Activated CD8-positive, alpha-beta memory T cell treated with anti-CD3 and anti-CD28 coated beads for 24 hours (primary cell): ENCODE measurements around the gene MGAT5B.
"Not testable (repeated sequence)": the region's sequence is repeated elsewhere in the genome, so short reads cannot be mapped to it uniquely, and the experiment has no call there.

ENCODE experiments used
- DNase-seq: peaks from one replicate; pipeline ENCODE4 v3.0.0-alpha.2; 2020

Gene MGAT5B

GRCh38 chr17:76868176-76868668, at the start of gene MGAT5B:
TSS of gene MGAT5B (plus strand) at chr17:76868404. CDS start at chr17:76869030, 626 bp downstream.
- DNase-seq, result peak; percentile 91

- no peak for DNase-seq
Measured at GRCh38 chr17:76820039-76820438, 48.2 kb upstream of the MGAT5B start.

- DNase-seq, result no peak
Measured at GRCh38 chr17:76820561-76820960, 47.6 kb upstream of the MGAT5B start.

DNA sequence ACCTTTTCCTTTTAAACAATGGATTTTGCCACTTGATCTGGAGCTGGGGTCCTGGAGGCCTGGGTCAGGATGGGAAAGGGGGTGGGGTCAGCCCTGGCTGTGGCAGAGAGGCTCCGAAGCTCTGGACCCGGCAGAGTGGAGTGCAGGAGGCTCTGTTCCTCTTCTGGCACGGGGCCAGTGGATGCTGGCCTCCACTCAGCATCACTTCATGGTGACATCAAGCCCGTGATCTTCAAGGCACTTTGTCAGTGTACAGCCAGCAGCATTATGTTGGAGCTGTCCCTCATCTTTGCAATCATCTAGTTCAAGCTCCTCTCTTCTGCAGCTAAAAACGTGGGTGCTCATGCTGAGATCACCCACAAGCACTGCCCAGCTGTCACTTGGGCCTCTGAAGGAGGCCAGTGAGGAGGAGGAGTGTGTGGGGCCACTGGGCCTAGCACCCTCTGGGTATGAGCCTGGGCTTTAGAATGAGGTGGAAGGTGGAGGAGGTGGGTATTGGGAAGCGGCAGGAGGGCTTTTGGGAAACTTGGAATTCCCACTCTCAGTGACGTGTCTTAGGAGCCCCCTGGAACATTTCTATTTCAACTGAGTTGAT, 45.9 kb upstream of the MGAT5B start:
- no peak for DNase-seq

- no peak for DNase-seq
Measured at GRCh38 chr17:76824093-76824492, 44.1 kb upstream of the MGAT5B start.

DNA sequence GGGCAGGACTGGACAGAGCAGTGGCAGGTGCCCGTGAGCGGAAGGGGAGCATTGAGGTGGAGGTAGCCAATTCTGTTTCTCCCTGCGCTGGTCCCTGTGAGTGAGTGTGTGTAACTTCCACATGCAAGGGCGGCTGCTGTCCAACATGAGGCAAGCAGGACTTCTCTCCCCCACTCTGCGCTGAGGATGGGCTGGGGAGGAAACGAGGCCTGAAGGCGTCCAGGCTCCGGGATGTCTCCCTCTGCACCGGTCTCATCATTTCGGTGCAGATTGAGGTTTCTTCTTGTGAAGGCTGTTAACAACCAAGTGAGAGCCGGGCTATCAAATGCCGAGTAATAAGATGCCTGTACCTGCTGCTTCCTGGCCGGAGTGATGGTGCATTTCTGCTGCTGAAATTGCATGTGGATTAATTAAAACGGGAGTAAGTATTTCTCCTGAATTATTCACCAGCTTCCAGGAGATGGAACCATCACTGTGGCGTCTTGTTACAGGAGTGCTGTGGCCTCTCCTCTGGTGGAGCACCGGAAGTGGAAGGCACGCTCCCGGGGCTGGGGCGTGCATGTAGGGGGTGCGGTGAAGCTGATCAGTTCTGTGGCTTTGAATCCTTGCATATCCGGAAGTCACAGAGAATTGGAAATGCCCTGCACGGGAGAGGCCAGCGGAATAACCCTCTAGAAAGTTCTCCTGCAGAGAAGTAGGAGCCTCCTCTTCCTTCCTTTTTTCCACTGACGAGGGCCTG, 41.7 kb upstream of the MGAT5B start:
- DNase-seq, result no peak

DNA sequence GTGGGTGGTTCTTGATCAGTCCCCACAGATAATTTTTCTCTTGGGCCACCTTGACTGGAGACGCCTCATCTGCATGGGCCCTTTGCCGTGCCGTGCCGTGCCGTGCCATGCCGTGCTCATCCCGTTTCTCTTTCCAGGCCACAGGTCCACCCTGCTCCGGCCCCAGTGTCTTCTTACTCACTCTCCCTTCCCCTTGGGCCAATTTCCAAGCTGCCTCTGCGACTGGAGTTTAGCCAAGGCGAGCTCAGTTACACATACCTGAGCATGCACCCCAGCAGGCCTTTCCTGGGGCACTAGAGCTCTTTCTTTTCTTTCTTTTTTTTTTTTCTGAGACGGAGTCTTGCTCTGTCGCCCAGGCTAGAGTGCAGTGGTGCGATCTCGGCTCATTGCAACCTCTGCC, 40.5 kb upstream of the MGAT5B start:
- no peak for DNase-seq

DNA sequence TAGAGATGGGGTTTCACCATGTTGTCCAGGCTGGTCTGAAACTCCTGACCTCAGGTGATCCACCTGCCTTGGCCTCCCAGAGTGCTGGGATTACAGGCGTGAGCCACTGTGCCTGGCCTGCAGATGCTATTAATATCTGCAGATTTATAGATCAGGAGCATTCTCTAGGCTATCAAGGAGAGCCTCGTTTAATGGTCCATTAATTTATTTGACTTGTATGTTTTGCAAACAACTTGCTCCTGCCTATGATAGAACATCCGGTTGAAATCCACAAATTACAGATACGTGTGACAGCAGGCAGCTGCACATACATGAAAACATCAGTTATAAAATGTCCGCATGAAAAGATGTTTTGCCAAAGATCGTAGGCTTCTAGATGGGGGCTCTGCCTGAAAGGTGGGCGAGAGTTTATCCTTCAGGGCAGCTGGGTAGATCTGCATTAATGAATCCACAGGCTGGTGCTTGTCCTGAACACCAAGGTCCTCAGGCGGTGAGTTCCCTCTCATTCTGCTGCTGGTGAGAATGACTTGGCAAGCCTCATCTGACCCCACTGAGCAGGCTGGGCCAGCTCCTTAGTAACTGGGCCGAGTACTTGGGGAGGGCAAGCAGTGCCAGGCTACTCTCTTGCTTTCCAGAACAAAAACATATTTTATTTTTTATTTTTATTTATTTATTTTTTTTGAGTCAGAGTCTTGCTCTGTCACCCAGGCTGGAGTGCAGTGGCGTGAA, 37.1 kb upstream of the MGAT5B start:
- no peak for DNase-seq

GRCh38 chr17:76833034-76833644, 35.1 kb upstream of the MGAT5B start:
- DNase-seq, result no peak

GRCh38 chr17:76833747-76834146, 34.5 kb upstream of the MGAT5B start:
- DNase-seq, result no peak

DNA sequence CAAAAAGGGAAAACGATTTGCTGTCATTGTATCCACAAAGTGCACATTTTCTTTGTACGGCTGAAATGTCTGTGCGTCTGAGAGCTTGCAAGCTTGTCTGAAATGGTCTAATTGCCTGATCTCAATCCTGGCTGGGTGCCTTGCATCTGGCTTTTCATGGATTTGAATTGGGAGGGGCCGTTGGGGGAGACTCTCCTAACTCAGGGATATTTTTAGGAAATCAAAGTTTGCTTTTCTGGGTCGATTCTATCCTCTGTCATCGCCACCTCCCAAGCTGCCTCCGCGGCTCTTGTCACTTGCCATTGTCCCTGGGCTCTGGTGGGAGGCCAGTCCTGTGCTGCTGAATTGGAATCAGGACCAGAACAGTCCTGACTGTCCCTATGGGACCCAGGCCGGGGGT, 33.3 kb upstream of the MGAT5B start:
- no peak for DNase-seq

- no peak for DNase-seq
Measured at GRCh38 chr17:76840443-76840767, 27.8 kb upstream of the MGAT5B start.

- DNase-seq, result no peak
Measured at GRCh38 chr17:76840884-76841775, 27.1 kb upstream of the MGAT5B start.

DNA sequence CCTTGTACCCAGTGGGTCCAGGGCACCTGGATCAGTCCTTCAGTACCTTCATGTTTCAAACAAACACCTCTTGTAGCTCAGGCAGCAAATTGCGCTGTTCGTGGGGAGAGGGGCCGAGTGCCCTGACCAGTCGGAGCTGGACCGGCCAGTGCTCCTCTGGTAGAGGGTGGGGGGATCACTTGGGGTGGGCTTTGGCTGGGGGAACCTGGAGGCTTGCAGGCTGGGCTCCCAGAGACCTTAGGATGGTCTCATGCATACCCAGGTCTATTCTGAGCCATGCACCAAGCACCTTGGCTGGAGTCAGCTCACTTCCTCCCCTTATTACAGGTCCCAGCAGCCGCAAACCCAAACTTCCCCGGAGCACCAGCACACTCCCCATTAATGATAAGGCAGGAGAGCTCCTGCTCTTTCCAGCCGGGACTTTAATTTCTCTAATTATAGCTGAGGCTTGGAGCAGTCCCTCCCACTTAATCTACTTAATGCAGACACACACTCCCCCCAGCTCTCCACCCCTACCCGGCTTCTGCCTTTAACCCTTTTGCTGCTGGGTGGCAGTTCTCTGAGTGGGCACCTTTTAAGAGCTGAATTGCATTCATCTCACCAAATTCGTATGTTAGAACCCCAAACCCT, 26.3 kb upstream of the MGAT5B start:
- no peak for DNase-seq

DNA sequence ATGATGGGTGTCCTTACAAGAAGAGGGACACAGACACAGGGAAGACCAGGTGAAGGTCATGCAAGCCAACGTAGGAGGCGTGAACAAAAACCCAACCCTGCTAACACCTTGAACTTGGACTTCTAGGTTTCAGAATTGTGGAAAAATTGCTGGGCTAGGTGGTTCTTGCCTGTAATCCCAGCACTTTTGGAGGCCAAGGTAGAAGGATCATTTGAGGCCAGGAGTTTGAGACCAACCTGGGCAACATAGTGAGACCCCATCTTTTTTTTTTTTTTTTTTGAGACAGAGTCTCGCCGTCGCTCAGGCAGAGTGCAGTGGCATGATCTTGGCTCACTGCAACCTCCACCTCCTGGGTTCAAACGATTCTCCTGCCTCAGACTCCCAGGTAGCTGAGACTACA, 25.1 kb upstream of the MGAT5B start:
- DNase-seq, result not testable (repeated sequence)

- no peak for DNase-seq
Measured at GRCh38 chr17:76843703-76844484, 24.3 kb upstream of the MGAT5B start.

GRCh38 chr17:76844485-76844829, 23.7 kb upstream of the MGAT5B start:
- DNase-seq, result no peak

- no peak for DNase-seq
Measured at GRCh38 chr17:76844846-76845245, 23.4 kb upstream of the MGAT5B start.

GRCh38 chr17:76845541-76846017, 22.6 kb upstream of the MGAT5B start:
- DNase-seq, result no peak

DNA sequence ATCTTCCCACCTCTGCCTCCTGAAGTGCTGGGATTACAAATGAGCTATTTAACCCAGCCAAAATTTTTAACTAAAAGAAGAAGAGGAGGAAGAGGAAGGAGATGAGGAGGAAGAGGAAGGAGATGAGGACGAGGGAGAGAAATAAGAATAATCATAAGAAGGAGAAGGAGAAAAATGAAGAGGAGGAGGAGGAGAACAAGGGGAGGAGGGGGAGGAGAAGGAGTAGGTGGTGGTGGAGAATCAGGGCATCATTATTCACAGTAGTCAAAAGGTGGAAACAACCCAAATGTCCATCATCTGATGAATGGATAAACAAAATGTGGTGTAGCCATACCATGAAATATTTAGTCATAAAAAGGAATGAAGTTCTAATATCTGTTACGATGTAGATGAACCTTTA, 21.2 kb upstream of the MGAT5B start:
- no peak for DNase-seq

DNA sequence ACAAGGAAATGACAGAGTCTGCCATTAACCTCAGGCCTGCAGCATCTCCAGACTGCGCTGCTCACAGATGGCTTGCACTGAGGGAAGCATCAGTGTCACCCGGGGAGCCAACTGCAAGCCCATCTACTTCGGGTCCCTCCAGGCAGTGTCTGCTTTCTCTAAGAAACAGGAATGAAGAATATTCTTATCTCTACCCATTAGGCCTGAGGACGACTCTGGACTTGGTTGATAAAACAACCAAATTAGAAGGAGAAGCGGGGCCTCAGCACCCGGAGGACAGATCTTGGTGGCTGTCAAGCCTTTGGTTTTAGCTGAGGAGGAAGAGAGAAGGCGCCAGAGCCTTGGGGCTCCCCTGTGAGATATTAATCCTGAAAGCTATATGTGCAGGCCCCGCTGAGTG, 19.5 kb upstream of the MGAT5B start:
- DNase-seq, result no peak
